IPS-NIHi11 (cell line): Measurements from ENCODE around the gene SULT1C2.
"Not testable (repeated sequence)": the region's sequence is repeated elsewhere in the genome, so short reads cannot be mapped to it uniquely, and the experiment has no call there.

ENCODE experiments used
- DNase-seq: peaks from one replicate; pipeline ENCODE4 v3.0.0; 2012; ENCODE audit warnings: mixed read lengths, low spot score

The SULT1C2 gene

GRCh38 chr2:108351889-108352288, 63.2 kb downstream of the SULT1C2 start:
- DNase-seq: no peak

- no peak for DNase-seq
These were observed 65.4 kb downstream of the SULT1C2 start for GRCh38 chr2:108354136-108354535.

- no peak for DNase-seq
These were observed 67.4 kb downstream of the SULT1C2 start for GRCh38 chr2:108355906-108356734.

GRCh38 chr2:108359336-108359735, 70.6 kb downstream of the SULT1C2 start:
- not testable (repeated sequence) for DNase-seq
